GM18520 (cell line): ENCODE measurements around the gene RAB12.
"Not testable (repeated sequence)": the region's sequence is repeated elsewhere in the genome, so short reads cannot be mapped to it uniquely, and the experiment has no call there.

Experiments used
- ATAC-seq: cut with Tn5 transposase; IDR thresholded peaks from one replicate; pipeline ENCODE4 v1.9.1; 2021; ENCODE audit not compliant: unreplicated experiment

The RAB12 gene

DNA sequence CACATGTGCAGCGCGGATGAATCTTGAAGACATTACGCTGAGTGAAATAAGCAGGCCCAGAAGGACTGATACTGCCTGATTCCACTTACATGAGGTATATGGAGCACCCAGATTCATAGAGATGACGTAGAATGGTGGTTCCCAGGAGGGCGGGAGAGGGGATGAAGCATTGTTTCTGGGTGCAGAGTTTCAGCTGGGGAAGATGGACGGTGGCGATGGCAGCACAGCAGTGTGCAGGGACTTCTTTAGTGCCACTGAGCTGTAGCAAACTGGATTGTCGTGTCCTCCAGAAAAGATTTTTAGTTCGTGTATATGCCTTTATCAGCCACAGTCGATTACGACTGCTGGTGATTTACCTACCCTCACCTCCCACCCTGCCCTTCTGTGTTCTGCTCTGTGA lies 30.5 kb downstream of the RAB12 start:
- ATAC-seq, result no peak

GRCh38 chr18:8643326-8643878 lies 34.2 kb downstream of the RAB12 start:
- ATAC-seq, result no peak

GRCh38 chr18:8647359-8647758 lies 38.1 kb downstream of the RAB12 start:
- ATAC-seq, result not testable (repeated sequence)

DNA sequence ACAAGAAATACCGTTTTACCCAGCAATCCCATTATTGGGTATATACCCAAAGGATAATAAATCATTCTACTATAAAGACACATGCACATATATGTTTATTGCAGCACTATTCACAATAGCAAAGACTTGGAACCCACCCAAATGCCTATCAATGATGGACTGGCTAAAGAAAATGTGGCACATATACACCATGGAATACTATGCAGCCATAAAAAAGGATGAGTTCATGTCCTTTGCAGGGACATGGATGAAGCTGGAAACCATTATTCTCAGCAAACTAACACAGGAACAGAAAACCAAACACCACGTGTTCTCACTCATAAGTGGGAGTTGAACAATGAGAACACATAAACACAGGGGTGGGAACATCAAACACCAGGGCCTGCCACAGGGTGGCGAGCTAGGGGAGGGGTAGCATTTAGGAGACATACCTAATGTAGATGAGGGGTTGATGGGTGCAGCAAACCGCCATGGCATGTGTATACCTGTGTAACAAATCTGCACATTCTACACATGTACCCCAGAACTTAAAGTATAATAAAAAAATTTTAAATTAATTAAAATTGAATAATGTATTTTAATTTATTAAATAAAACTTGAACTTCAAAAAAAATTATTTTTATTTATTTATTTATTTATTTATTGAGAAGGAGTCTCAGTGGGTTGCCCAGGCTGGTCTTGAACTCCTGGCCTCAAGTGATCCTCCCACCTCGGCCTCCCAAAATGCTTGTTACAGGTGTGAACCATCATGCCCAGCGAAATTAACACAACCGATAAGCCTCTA lies 42.4 kb downstream of the RAB12 start:
- ATAC-seq, result not testable (repeated sequence)

DNA sequence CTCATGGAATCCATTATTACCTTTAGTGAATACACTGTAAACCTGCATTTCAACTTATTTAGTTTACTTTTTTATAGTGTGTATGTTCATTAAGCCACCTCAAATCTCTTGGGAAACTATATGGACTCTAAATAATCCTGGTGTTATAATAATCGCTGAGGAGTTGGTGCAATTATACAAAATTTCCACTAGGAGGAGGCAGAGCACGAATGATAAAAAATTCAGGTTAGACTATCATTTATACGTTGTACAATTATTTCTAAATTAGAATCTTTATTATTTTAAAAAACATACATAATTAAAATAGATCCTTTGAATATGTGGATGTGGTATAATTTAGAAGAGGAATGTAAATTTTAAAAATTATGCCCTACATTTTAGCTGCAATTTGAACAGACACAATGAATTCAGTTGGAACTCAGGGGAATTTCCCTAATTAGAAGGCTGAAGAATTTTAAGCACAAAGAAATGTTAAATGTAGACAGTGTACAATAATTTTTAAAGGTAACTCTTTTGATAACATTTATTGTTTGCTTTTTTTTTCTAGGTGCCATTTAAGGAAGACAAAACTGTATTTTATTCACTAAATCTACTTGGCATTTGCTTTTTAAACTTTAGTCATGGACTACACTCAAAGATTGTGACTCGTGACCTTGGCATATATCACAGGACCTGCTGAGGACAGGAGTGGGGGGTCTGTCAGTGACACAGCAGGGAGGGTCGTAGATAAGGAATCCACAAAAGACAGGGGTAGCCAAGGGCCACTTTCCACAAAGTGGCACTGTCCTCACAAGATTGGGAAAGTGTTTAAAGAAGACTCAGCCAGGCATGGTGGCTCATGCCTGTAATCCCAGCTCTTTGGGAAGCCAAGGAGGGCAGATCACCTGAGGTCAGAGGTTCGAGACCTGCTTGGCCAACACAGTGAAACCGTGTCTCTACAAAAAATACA lies 45.5 kb downstream of the RAB12 start:
- no peak for ATAC-seq

- ATAC-seq, result no peak
Measured at GRCh38 chr18:8656232-8656631, 47.0 kb downstream of the RAB12 start.

GRCh38 chr18:8657050-8657820 lies 48.0 kb downstream of the RAB12 start:
- ATAC-seq, result no peak

GRCh38 chr18:8657873-8658470 lies 48.7 kb downstream of the RAB12 start:
- no peak for ATAC-seq

DNA sequence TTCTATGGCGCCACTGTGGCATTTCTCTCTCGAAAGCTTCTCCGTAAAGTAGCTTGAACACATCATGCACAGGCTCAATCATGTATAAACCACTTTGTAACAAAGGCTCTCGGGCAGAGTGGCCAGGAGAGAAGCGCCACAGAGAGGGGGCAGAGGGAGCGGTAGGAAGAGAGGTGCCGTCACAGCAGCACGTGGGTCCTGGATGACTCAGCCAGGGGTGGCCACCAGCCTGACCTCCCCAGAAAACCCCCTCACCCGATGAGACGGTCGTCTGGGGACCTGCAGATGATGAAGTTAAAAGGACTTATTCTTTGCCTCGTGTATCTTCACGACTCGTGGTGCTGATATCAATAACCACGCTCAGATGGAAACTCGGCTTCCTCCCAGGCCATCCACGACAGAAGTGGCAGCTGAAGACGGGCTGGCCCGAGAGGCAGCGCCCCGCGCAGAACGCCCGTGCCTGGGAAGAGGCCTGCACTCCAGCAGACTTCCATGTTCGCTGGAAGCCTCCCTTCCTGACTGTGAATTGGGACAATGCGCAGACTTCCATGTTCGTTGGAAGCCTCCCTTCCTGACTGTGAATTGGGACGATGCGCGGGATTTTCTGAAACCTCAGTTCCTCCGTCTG lies 49.7 kb downstream of the RAB12 start:
- no peak for ATAC-seq

GRCh38 chr18:8659609-8660242 lies 50.5 kb downstream of the RAB12 start:
- ATAC-seq, result no peak

- no peak for ATAC-seq
Measured at GRCh38 chr18:8660316-8660715, 51.1 kb downstream of the RAB12 start.

DNA sequence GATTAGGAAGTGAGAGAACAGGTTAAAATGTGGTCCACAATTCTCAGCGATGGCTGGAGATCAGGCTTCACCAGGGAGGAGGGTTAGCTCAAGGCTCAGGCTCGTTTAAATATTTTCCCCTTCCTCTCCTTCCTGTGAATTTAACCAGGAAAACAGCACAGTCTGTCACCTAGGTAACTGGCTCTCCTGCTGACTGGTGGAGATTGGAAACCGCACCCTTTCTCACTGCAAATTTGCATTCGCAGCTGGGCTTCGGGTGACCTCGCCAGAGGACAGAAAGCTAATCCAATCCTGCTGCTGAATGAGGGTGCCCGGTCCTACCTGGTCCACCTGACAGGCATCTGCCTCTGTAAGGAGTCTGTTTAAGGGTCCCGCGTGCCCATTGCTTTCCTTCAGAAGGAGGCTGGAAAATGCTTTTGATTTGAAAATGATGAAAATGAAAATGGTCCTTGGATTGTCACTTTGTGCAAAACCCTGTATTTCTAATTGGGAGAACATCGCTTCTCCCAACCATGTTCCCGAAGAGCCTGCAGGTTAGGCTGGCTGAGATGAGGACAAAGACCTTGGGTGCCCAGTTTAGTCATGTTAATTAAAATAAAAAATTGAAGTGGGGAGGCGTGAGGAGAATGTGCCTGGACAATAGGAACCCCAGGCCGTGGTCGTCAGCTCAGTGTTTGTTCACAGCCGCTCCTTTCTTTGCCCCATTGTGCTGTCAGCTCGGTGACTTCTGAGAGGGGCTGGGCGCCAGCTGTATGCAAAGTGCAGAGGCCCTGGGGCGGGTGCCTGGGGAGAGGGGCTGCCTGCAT lies 52.7 kb downstream of the RAB12 start:
- ATAC-seq, result no peak

- no peak for ATAC-seq
Measured at GRCh38 chr18:8662560-8663255, 53.5 kb downstream of the RAB12 start.

DNA sequence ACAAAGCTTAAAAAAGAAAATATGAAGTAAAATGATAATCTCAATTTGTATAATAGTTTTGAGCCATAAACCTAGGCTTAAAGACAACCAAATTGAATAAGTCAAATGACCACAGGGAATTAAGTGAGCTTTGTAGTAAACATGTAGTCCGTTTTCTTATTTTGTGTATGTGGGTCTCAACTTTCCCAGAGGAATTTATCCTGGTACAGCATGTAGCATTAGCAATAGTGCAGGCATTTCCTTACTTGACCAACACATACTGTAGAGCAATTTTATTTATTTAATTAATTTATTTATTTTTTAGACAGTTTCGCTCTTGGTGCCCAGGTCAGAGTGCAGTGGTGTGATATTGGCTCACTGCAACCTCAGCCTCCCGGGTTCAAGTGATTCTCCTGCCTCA lies 58.6 kb downstream of the RAB12 start:
- ATAC-seq, result no peak

DNA sequence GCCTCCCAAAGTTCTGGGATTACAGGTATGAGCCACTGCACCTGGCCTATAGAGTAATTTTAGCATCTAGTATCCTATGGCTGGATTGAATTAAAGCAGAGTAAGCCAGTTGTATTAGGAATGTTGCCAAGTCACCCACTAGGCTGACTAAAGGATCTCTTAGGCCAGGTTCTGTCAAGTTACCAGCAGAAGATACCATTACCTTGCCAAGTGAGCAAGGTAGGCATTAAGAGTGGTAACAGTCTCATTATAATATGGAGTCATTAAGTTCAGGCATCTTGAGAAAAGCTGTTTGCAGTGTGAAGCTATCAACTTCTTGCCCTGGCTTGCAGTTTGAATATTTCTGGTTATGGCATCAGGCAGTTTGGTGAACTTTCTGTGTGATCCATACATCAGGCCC lies 59.1 kb downstream of the RAB12 start:
- ATAC-seq, result no peak

DNA sequence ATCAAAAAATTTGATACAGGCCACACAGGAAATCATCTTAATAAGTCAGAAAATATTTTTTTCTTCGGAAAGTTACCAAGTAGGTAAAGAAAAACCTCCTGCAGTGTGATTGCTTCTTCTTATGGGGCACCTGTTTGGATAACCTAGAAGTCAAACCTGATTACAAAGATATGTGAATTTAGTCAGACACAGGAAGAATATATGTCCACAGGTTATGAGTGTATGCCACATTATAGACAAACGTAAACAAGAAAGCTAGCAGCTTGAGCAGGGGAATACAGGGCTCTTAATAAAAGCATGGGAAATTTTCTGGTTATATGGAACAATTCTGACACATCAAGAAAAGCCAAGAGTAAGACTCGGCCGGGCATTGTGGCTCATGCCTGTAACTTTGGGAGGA lies 60.3 kb downstream of the RAB12 start:
- ATAC-seq, result no peak

DNA sequence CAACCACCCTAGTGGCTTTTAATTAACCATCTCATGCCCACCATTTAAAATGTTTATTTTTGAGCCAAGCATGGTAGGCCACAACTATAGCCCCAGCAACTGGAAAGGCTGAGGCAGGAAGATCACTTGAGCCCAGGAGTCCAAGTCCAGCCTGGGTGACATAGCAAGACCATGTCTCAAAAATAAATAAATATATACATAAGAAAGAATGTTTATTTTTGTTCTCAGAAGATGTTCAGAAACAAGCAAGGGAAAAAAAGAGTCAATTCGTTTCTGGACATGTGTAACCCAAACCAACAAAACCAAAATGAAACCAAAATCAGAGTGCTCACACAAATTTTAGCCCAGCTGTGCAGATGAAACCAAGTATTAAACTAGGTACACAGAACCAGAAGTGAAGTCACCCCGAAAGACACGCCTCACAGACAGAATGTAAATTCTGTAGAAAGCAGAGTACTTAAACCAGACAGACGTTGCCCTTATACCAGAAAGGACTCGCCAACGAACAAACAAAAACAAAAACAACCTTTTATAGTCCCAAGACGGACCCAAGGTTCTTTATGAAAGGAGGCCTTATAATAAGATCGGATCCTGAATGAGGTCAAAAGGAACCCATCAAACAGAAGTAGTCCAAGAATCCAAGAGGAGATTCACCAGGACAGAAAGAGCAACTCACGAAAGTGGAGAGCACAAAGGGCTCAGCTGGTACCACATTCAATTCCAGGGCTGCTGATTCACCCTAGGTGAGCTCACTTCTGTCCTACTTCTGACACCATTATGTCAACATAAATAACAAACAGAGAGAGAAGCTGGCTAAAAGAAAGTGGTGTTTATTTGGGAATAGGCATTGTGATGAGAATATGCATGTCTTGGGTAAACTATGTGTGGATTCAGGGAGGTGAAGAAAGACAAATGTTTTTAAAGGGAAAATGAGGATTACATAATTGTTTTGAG lies 64.3 kb downstream of the RAB12 start:
- peak; percentile 93 for ATAC-seq
